Hepatocyte (in vitro differentiated cells): ENCODE measurements around the gene CAPG. TPM values are rescaled to one million over a fixed set of nuclear protein-coding genes. Genes with fewer than 3 reads are reported as not detected.

Experiments used
- DNase-seq: peaks from one replicate; pipeline ENCODE4 v3.0.0-alpha.2; 2016; ENCODE audit warnings: low spot score
- H2AFZ ChIP-seq: fragments of 200-600 bp; sonication (generic); 2 replicates; pipeline ENCODE4 v1.6.0; 2016; ENCODE audit warnings: antibody characterized with exemption, mild to moderate bottlenecking
- H3K27ac ChIP-seq: fragments of 200-600 bp; sonication (generic); 2 replicates; pipeline ENCODE4 v1.5.1; 2016; ENCODE audit warnings: mild to moderate bottlenecking
- H3K27me3 ChIP-seq: fragments of 200-600 bp; sonication (generic); 2 replicates; pipeline ENCODE4 v1.6.1; 2016
- H3K36me3 ChIP-seq: fragments of 200-600 bp; sonication (generic); replicated peaks from 2 replicates; pipeline ENCODE4 v1.5.1; 2016; ENCODE audit warnings: low read depth; ENCODE audit not compliant: insufficient read depth
- H3K4me1 ChIP-seq: fragments of 200-600 bp; sonication (generic); 2 replicates; pipeline ENCODE4 v1.5.1; 2016; ENCODE audit warnings: mild to moderate bottlenecking, moderate library complexity; ENCODE audit not compliant: insufficient read depth
- H3K4me2 ChIP-seq: fragments of 200-600 bp; sonication (generic); 2 replicates; pipeline ENCODE4 v1.6.0; 2016
- H3K4me3 ChIP-seq: fragments of 200-600 bp; sonication (generic); 2 replicates; pipeline ENCODE4 v1.5.1; 2016; ENCODE audit warnings: mild to moderate bottlenecking
- H3K79me2 ChIP-seq: fragments of 200-600 bp; sonication (generic); 2 replicates; pipeline ENCODE4 v1.6.0; 2017; ENCODE audit warnings: mild to moderate bottlenecking
- H3K9me2 ChIP-seq: fragments of 200-600 bp; sonication (generic); replicated peaks from 2 replicates; pipeline ENCODE4 v1.6.0; 2017; ENCODE audit warnings: mild to moderate bottlenecking; ENCODE audit not compliant: insufficient read depth
- H3K9me3 ChIP-seq: fragments of 200-600 bp; sonication (generic); 2 replicates; pipeline ENCODE4 v1.5.1; 2016; ENCODE audit warnings: low read depth, mild to moderate bottlenecking
- H4K20me1 ChIP-seq: fragments of 200-600 bp; sonication (generic); 2 replicates; pipeline ENCODE4 v1.6.0; 2016; ENCODE audit warnings: mild to moderate bottlenecking; ENCODE audit not compliant: insufficient read depth, poor library complexity, severe bottlenecking
- EZH2 ChIP-seq: fragments of 200-600 bp; sonication (generic); IDR thresholded peaks from 2 replicates; pipeline ENCODE4 v1.6.1; 2016; ENCODE audit warnings: antibody characterized with exemption, mild to moderate bottlenecking, borderline replicate concordance
- EZH2phosphoT487 ChIP-seq: fragments of 200-600 bp; sonication (generic); IDR thresholded peaks from one replicate; pipeline ENCODE4 v1.6.1; 2018; ENCODE audit warnings: antibody characterized with exemption, mild to moderate bottlenecking, low read depth, moderate library complexity; ENCODE audit not compliant: unreplicated experiment, severe bottlenecking
- WGBS: methylation state at CpG from one replicate; pipeline ENCODE4 v1.1.6; 2016; ENCODE audit warnings: low lambda C conversion rate; ENCODE audit errors: missing lambda C conversion rate; 5-methylcytosine and 5-hydroxymethylcytosine counted together
- polyA plus RNA-seq: library from polyadenylated mRNA; unstranded; fragments of >200 nt; fragmentation: Nextera tagmentation; extraction: Ambion mirVana; gene quantifications from 2 replicates; pipeline ENCODE4 v1.2.1, GENCODE V29; 2016
- total RNA-seq: library from RNA; depleted of rRNA; stranded (reverse); fragments of >200 nt; gene quantifications from 2 replicates; pipeline ENCODE4 v1.2.3, GENCODE V29; 2014
- TF ChIP-seq, protein P1 (sequence below): fragments of 200-600 bp; sonication (generic); IDR thresholded peaks from 2 replicates; pipeline ENCODE4 v1.5.1; 2016; ENCODE audit warnings: antibody characterized with exemption, mild to moderate bottlenecking; ENCODE audit not compliant: poor library complexity

CAPG gene
- total and polyA plus RNA-seq, 2 experiments from 2014 or later = 108 to 172 TPM

- Histone ChIP-seq H3K36me3 (no peaks in the 10 kb centered on the region), H3K27ac (no peak overlapping the region), H3K9me2 (no peaks in the 10 kb centered on the region), H3K79me2 (peaks cover 9% of the 10 kb centered on the region), H4K20me1 (no peaks in the 10 kb centered on the region), H2AFZ (no peak overlapping the region), H3K4me2 (no peak overlapping the region), H3K4me1 (no peaks in the 10 kb centered on the region), H3K27me3 (no peaks in the 10 kb centered on the region), H3K9me3 (no peaks in the 10 kb centered on the region), H3K4me3 (no peak overlapping the region)
- 100% methylated on average over 8 of the region's 8 CpGs for WGBS
- TF ChIP-seq EZH2phosphoT487 = no peak
- TF ChIP-seq, protein P1, sequence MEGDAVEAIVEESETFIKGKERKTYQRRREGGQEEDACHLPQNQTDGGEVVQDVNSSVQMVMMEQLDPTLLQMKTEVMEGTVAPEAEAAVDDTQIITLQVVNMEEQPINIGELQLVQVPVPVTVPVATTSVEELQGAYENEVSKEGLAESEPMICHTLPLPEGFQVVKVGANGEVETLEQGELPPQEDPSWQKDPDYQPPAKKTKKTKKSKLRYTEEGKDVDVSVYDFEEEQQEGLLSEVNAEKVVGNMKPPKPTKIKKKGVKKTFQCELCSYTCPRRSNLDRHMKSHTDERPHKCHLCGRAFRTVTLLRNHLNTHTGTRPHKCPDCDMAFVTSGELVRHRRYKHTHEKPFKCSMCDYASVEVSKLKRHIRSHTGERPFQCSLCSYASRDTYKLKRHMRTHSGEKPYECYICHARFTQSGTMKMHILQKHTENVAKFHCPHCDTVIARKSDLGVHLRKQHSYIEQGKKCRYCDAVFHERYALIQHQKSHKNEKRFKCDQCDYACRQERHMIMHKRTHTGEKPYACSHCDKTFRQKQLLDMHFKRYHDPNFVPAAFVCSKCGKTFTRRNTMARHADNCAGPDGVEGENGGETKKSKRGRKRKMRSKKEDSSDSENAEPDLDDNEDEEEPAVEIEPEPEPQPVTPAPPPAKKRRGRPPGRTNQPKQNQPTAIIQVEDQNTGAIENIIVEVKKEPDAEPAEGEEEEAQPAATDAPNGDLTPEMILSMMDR = no peak
- no peak for TF ChIP-seq EZH2
- no peak for DNase-seq
Measured at GRCh38 chr2:85399183-85399455, 11.0 kb downstream of the CAPG start.

DNA sequence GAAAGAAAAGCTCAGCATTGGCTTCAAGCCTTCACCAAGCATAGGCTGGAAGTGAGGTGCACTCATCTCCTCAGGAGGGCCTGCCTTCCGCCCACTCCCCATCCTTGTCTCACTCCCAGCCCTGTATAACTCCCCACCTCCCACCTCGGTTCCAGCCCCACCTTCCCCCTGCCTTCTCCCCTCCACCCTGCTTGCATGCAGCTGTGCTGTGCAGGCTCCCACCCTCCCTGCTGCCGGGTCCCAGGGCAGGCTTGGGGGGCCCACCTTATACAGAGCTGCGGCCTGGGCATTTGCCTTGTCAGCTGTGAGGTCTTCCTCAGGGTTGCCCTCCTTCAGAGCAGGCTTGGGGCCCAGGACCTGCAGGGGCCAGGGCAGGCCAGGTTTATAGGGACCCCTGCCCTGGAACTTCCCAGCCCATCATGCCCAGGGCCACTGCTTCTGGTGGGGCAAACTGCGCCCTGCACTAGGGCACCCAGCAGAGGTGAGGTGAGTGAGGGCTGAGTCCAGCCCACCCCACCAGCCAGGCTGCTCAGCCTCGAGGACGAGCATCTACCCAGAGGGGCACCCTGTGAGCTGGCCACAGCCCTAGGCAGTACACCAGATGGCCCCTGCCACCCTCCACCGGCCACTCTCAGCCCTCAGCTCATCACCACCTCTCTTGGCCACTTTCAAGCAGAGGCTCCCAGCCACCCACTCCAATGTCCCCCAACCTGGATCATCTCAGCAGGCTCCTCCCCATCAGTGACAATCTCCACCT is 11.6 kb downstream of the CAPG start:
- TF ChIP-seq EZH2phosphoT487 (no peak), EZH2 (no peak)
- TF ChIP-seq, protein P1 = no peak
- H3K79me2 ChIP-seq = peaks cover 5% of the 10 kb centered on the region
- no peaks in the 10 kb centered on the region for H4K20me1 ChIP-seq
- no peak overlapping the region for H2AFZ ChIP-seq
- no peaks in the 10 kb centered on the region for H3K36me3 ChIP-seq
- 89% methylated on average over 7 of the region's 8 CpGs for WGBS
- no peak for DNase-seq
- H3K27ac ChIP-seq = no peak overlapping the region
- no peaks in the 10 kb centered on the region for H3K27me3 ChIP-seq
- no peaks in the 10 kb centered on the region for H3K4me1 ChIP-seq
- no peaks in the 10 kb centered on the region for H3K9me2 ChIP-seq
- H3K4me2 ChIP-seq = no peak overlapping the region
- no peak overlapping the region for H3K4me3 ChIP-seq
- H3K9me3 ChIP-seq = no peaks in the 10 kb centered on the region

- no peaks in the 10 kb centered on the region for H3K36me3 ChIP-seq
- no peak overlapping the region for H3K27ac ChIP-seq
Measured at GRCh38 chr2:85397925-85398331, 12.2 kb downstream of the CAPG start.

More at GRCh38 chr2:85397925-85398331, 12.2 kb downstream of the CAPG start:
- H3K27me3 ChIP-seq = no peaks in the 10 kb centered on the region
- H3K79me2 ChIP-seq = no peaks in the 10 kb centered on the region
- H3K4me3 ChIP-seq = no peak overlapping the region
- no peaks in the 10 kb centered on the region for H3K9me3 ChIP-seq
- H3K9me2 ChIP-seq = no peaks in the 10 kb centered on the region
- no peaks in the 10 kb centered on the region for H4K20me1 ChIP-seq
- DNase-seq = no peak
- no peaks in the 10 kb centered on the region for H3K4me1 ChIP-seq
- no peak overlapping the region for H3K4me2 ChIP-seq
- TF ChIP-seq EZH2phosphoT487 = no peak
- TF ChIP-seq, protein P1 = no peak
- no peak for TF ChIP-seq EZH2
- H2AFZ ChIP-seq = no peak overlapping the region
- 75% methylated on average over 4 of the region's 4 CpGs for WGBS
